Gastrocnemius medialis (tissue), 4 donors: ENCODE data around the gene HSD3B7.

Experiments used
- CTCF ChIP-seq, 5 experiments: fragments of 450-650 bp in 3 of 5; fragments of 200-600 bp in 2 of 5; sonication (generic) in 2 of 5; IDR thresholded peaks in 4 of 5; conservative IDR thresholded peaks in 1 of 5; 1 replicate in 4 of 5; 2 replicates in 1 of 5; pipeline ENCODE4 v1.5.1; 2016 to 2019; ENCODE audit warnings: antibody characterized with exemption in 5 of 5, mild to moderate bottlenecking in 3 of 5, moderate library complexity in 3 of 5
- POLR2A ChIP-seq, 2 donors: fragments of 450-650 bp; IDR thresholded peaks; one replicate each; pipeline ENCODE4 v1.6.1; 2017; ENCODE audit warnings: antibody characterized with exemption in 2 of 2, mild to moderate bottlenecking in 2 of 2, moderate library complexity in 2 of 2

- TF ChIP-seq CTCF (IDR thresholded peaks at IDR 0.05 in 4 of 5, conservative IDR thresholded peaks at IDR 0.05 in 1 of 5) (no peak), POLR2A (IDR thresholded peaks at IDR 0.05) (no peak)
Observed at GRCh38 chr16:30964574-30965226, 20.3 kb upstream of the HSD3B7 start.
